OCI-LY7 (cell line): ENCODE data around the gene VMO1.

Experiments used
- CTCF ChIP-seq: fragments of 200-600 bp; sonication (generic); conservative IDR thresholded peaks from 2 replicates; pipeline ENCODE4 v1.5.1; 2014; ENCODE audit warnings: mild to moderate bottlenecking, antibody characterized with exemption, low read length, moderate library complexity, mixed read lengths
- EZH2phosphoT487 ChIP-seq: fragments of 200-600 bp; sonication (generic); IDR thresholded peaks from 2 replicates; pipeline ENCODE4 v1.6.1; 2018; ENCODE audit warnings: low read depth, borderline replicate concordance, mild to moderate bottlenecking, mixed run types, antibody characterized with exemption, low read length, moderate library complexity, mixed read lengths

- TF ChIP-seq CTCF = no peak
- TF ChIP-seq EZH2phosphoT487 = no peak
These were observed 26.4 kb downstream of the VMO1 start for GRCh38 chr17:4759776-4760236.
